IMR-90 (cell line): Measurements from ENCODE around the gene CARS2. TPM values are rescaled to one million over a fixed set of nuclear protein-coding genes. Genes with fewer than 3 reads are reported as not detected.

Experiments used
- ATAC-seq: fragments of 200-7000 bp; cut with Tn5 transposase; 2 replicates; pipeline ENCODE4 v1.9.1; 2020; ENCODE audit warnings: low read depth, mild to moderate bottlenecking, moderate library complexity
- BruUV-seq: library from RNA; stranded (reverse); fragments of 400-500 nt; replicated peaks from 2 replicates; lab custom pipeline; 2021; lab: Mats Ljungman, UMichigan
- CTCF ChIA-PET: fragments of 300-600 bp; formaldehyde crosslinking; extraction: SDS; loops from one replicate; lab custom pipeline; 2021; ENCODE audit warnings: antibody characterized with exemption; lab: Yijun Ruan, JAX
- POLR2A ChIA-PET: fragments of 300-600 bp; sonication (Branson Sonifier 250); formaldehyde crosslinking; loops from one replicate; lab custom pipeline; 2022; ENCODE audit warnings: antibody characterized with exemption; ENCODE audit not compliant: unreplicated experiment; lab: Charles Lee
- DNase-seq: peaks from one replicate; pipeline ENCODE4 v3.0.0; 2013
- H2AFZ ChIP-seq: replicated peaks from 2 replicates; pipeline ENCODE3; 2013; ENCODE audit warnings: low read length, mild to moderate bottlenecking; ENCODE audit not compliant: poor library complexity
- H2AK5ac ChIP-seq: 2 replicates; pipeline ENCODE4 v1.6.1; 2013; ENCODE audit warnings: low read depth, low read length, inconsistent platforms
- H2AK9ac ChIP-seq: replicated peaks from 2 replicates; pipeline ENCODE3; 2013; ENCODE audit warnings: mild to moderate bottlenecking, low read depth, low read length, moderate library complexity; ENCODE audit not compliant: poor library complexity
- H2BK120ac ChIP-seq: 2 replicates; pipeline ENCODE4 v1.6.1; 2013; ENCODE audit warnings: low read depth, low read length, inconsistent platforms
- H2BK15ac ChIP-seq: 3 replicates; pipeline ENCODE4 v1.6.1; 2013; ENCODE audit warnings: low read depth, low read length, inconsistent platforms
- H2BK20ac ChIP-seq: 2 replicates; pipeline ENCODE4 v1.6.1; 2013; ENCODE audit warnings: low read depth, mild to moderate bottlenecking, inconsistent platforms, low read length, moderate library complexity
- H2BK5ac ChIP-seq: 2 replicates; pipeline ENCODE4 v1.6.1; 2013; ENCODE audit warnings: mild to moderate bottlenecking, low read depth, low read length, inconsistent platforms; ENCODE audit not compliant: poor library complexity, severe bottlenecking
- H3K14ac ChIP-seq: replicated peaks from 2 replicates; pipeline ENCODE4 v1.6.1; 2013; ENCODE audit warnings: low read depth, low read length, inconsistent platforms
- H3K18ac ChIP-seq: 2 replicates; pipeline ENCODE4 v1.6.1; 2013; ENCODE audit warnings: low read depth, low read length, control low read depth
- H3K23ac ChIP-seq: 2 replicates; pipeline ENCODE4 v1.6.1; 2013; ENCODE audit warnings: low read depth, low read length, inconsistent platforms
- H3K27ac ChIP-seq: 2 replicates; pipeline ENCODE4 v1.5.1; 2013; ENCODE audit warnings: mild to moderate bottlenecking, control low read depth, low read length; ENCODE audit not compliant: insufficient read depth
- H3K27me3 ChIP-seq: 2 replicates; pipeline ENCODE4 v1.6.1; 2013; ENCODE audit warnings: low read length; ENCODE audit not compliant: control insufficient read depth, insufficient read depth
- H3K36me3 ChIP-seq: 2 replicates; pipeline ENCODE4 v1.6.1; 2013; ENCODE audit warnings: low read length, mixed read lengths; ENCODE audit not compliant: control insufficient read depth, insufficient read depth
- H3K4ac ChIP-seq: 2 replicates; pipeline ENCODE4 v1.6.1; 2013; ENCODE audit warnings: low read depth, low read length, inconsistent platforms
- H3K4me1 ChIP-seq: 2 replicates; pipeline ENCODE4 v1.6.1; 2013; ENCODE audit warnings: low read length, mixed read lengths; ENCODE audit not compliant: control insufficient read depth, insufficient read depth
- H3K4me2 ChIP-seq: 2 replicates; pipeline ENCODE4 v1.6.1; 2013; ENCODE audit warnings: low read depth, mild to moderate bottlenecking, control low read depth, low read length, moderate library complexity
- H3K4me3 ChIP-seq: 2 replicates; pipeline ENCODE4 v1.5.1; 2013; ENCODE audit warnings: low read depth, mild to moderate bottlenecking, control low read depth, low read length, moderate library complexity; ENCODE audit not compliant: insufficient read depth
- H3K56ac ChIP-seq: 2 replicates; pipeline ENCODE4 v1.6.1; 2013; ENCODE audit warnings: low read length, inconsistent platforms; ENCODE audit not compliant: insufficient read depth; ENCODE audit errors: extremely low read depth
- H3K79me1 ChIP-seq, 2 experiments: 2 replicates each; pipeline ENCODE4 v1.6.1; 2013; ENCODE audit warnings: low read length in 2 of 2, inconsistent platforms in 1 of 2, low read depth in 1 of 2
- H3K9ac ChIP-seq: 2 replicates; pipeline ENCODE4 v1.6.1; 2013; ENCODE audit warnings: low read depth, low read length, control low read depth
- H3K9me1 ChIP-seq: 2 replicates; pipeline ENCODE4 v1.6.1; 2013; ENCODE audit warnings: low read length, inconsistent platforms; ENCODE audit not compliant: insufficient read depth
- H3K9me3 ChIP-seq: 2 replicates; pipeline ENCODE4 v1.6.1; 2013; ENCODE audit warnings: low read length; ENCODE audit not compliant: control insufficient read depth, insufficient read depth
- H4K20me1 ChIP-seq: 2 replicates; pipeline ENCODE4 v1.6.1; 2013; ENCODE audit warnings: low read length, inconsistent platforms; ENCODE audit not compliant: insufficient read depth
- H4K5ac ChIP-seq: 2 replicates; pipeline ENCODE4 v1.6.1; 2013; ENCODE audit warnings: mild to moderate bottlenecking, low read depth, low read length, control low read depth
- H4K8ac ChIP-seq, 2 experiments: 2 replicates each; pipeline ENCODE4 v1.6.1; 2013; ENCODE audit warnings: low read depth in 2 of 2, low read length in 2 of 2, control low read depth in 1 of 2, inconsistent platforms in 1 of 2
- H4K91ac ChIP-seq: 2 replicates; pipeline ENCODE4 v1.6.1; 2013; ENCODE audit warnings: low read depth, low read length, inconsistent platforms; ENCODE audit not compliant: insufficient read depth
- CTCF ChIP-seq: conservative IDR thresholded peaks from 2 replicates; pipeline ENCODE4 v1.5.1; 2012; ENCODE audit warnings: mild to moderate bottlenecking, low read depth, low read length, improper control_type of control experiment
- ELK1 ChIP-seq: fragments of 150-350 bp; IDR thresholded peaks from 2 replicates; pipeline ENCODE4 v1.6.1; 2016; ENCODE audit warnings: low read depth, mild to moderate bottlenecking, low read length, moderate library complexity, borderline replicate concordance
- FOS ChIP-seq: fragments of 150-350 bp; IDR thresholded peaks from 2 replicates; pipeline ENCODE4 v1.6.1; 2016; ENCODE audit warnings: low read depth, low read length
- MAFK ChIP-seq: IDR thresholded peaks from 2 replicates; pipeline ENCODE4 v1.6.1; 2012; ENCODE audit warnings: low read depth, low read length, improper control_type of control experiment
- MXI1 ChIP-seq: IDR thresholded peaks from 2 replicates; pipeline ENCODE4 v1.6.1; 2012; ENCODE audit warnings: low read depth, mild to moderate bottlenecking, low read length, moderate library complexity, borderline replicate concordance
- NFE2L2 ChIP-seq: fragments of 150-350 bp; IDR thresholded peaks from 2 replicates; pipeline ENCODE4 v1.6.1; 2016; ENCODE audit warnings: low read depth, mild to moderate bottlenecking, low read length
- RAD21 ChIP-seq: IDR thresholded peaks from 2 replicates; pipeline ENCODE4 v1.6.1; 2012; ENCODE audit warnings: low read length, improper control_type of control experiment
- WGBS, 2 experiments: methylation state at CpG; one replicate each; pipeline versions ENCODE4 v1.1.5 to v1.1.7; 2013; ENCODE audit warnings: missing lambda C conversion rate in 2 of 2; ENCODE audit not compliant: insufficient read length in 1 of 2; ENCODE audit errors: extremely low coverage in 2 of 2; 5-methylcytosine and 5-hydroxymethylcytosine counted together
- dilution Hi-C: fragments of 300-500 bp; cut with HindIII; formaldehyde crosslinking; loops from one replicate; pipeline ENCODE4 v1.14.3; 2018; ENCODE audit warnings: low sequenced_read_pairs; ENCODE audit not compliant: unreplicated experiment
- in situ Hi-C: fragments of 300-500 bp; cut with MboI; formaldehyde crosslinking; loops from 3 replicates; pipeline ENCODE4 v1.14.3; 2019; ENCODE audit warnings: low sequenced_read_pairs, inconsistent platforms, mixed read lengths
- intact Hi-C: fragments of 100-400 bp; cut with micrococcal nuclease; formaldehyde crosslinking; loops from 2 replicates; pipeline ENCODE4 v1.10.0; 2022
- polyA plus RNA-seq, 3 experiments: library from polyadenylated mRNA; depleted of rRNA; stranded (reverse); fragments of >200 nt; gene quantifications; 2 replicates each; pipeline ENCODE4 v1.2.3, GENCODE V29; 2012; ENCODE audit warnings: low replicate concordance in 1 of 3
- total RNA-seq: library from RNA; depleted of rRNA; stranded (reverse); fragments of >200 nt; gene quantifications from 2 replicates; pipeline ENCODE4 v1.2.3, GENCODE V29; 2012

CARS2 gene
- total and polyA plus RNA-seq, 2 of the 4 experiments (the other 2 are of a cell fraction), result 76.2 to 76.4 TPM

- CTCF ChIA-PET, result no interaction called here
These were observed 62.6 kb downstream of the CARS2 start for GRCh38 chr13:110643324-110643723.

More at GRCh38 chr13:110643324-110643723, 62.6 kb downstream of the CARS2 start:
- H3K9me1 ChIP-seq, result peaks cover 7% of the 10 kb centered on the region; the same call in 1 of the 2 replicates
- H3K18ac ChIP-seq, result no peak overlapping the region
- H4K91ac ChIP-seq, result no peak overlapping the region
- no peak overlapping the region for H4K5ac ChIP-seq
- no peak overlapping the region for H3K23ac ChIP-seq
- H2BK120ac ChIP-seq, result no peak overlapping the region
- no peak overlapping the region for H3K4me2 ChIP-seq
- in situ Hi-C loops (no loop called here), dilution Hi-C loops (no loop called here), intact Hi-C loops (no loop called here)
- 74% methylated on average over 7 of the region's 11 CpGs; no CpG with 5 or more reads in 1 of the 2 experiments for WGBS, 2 experiments
- no peaks in the 10 kb centered on the region for H3K27me3 ChIP-seq
- H3K27ac ChIP-seq, result no peak overlapping the region
- H4K8ac ChIP-seq, result no peak overlapping the region
- no TSS peak for BruUV-seq
- no peak overlapping the region for H2BK20ac ChIP-seq
- H3K56ac ChIP-seq, result no peak overlapping the region
- no peak overlapping the region for H2BK5ac ChIP-seq
- POLR2A ChIA-PET, result no interaction called here
- no peak overlapping the region for H2AK5ac ChIP-seq
- H3K4me3 ChIP-seq, result no peak overlapping the region
- H4K20me1 ChIP-seq, result peaks cover 22% of the 10 kb centered on the region
- H2AK9ac ChIP-seq, result no peak overlapping the region
- no peak for DNase-seq
- no peak overlapping the region for H3K4ac ChIP-seq
- no peak overlapping the region for H2BK15ac ChIP-seq
- ATAC-seq, result no peak
- H3K9ac ChIP-seq, result no peak overlapping the region
- H3K14ac ChIP-seq, result no peak overlapping the region
- TF ChIP-seq FOS, result no peak
- TF ChIP-seq NFE2L2, result no peak
- no peak for TF ChIP-seq MAFK
- no peak for TF ChIP-seq ELK1
- no peak for TF ChIP-seq CTCF
- no peak for TF ChIP-seq MXI1
- TF ChIP-seq RAD21, result no peak
- no peaks in the 10 kb centered on the region for H3K9me3 ChIP-seq
- H3K36me3 ChIP-seq, result peaks cover 58% of the 10 kb centered on the region
- no peak overlapping the region for H2AFZ ChIP-seq
- peaks cover 4 to 27% of the 10 kb centered on the region in 2 experiments; a peak in 3 of 4 replicates for H3K79me1 ChIP-seq
- peaks cover 8% of the 10 kb centered on the region; the same call in 1 of the 2 replicates for H3K4me1 ChIP-seq
